ENCODE results near the gene PRRC2B. TPM values are rescaled to one million over a fixed set of nuclear protein-coding genes. Genes with fewer than 3 reads are reported as not detected.
A peak's percentile ranks its signal among the peaks of the same experiment; 100 is the strongest.
"Not testable (repeated sequence)": the region's sequence is repeated elsewhere in the genome, so short reads cannot be mapped to it uniquely, and the experiment has no call there.

Gene PRRC2B
- total RNA-seq, 2 donors from 2014 or later, result 127 to 131 TPM

GRCh38 chr9:131545003-131545785, 151.3 kb downstream of the PRRC2B start, which contains the start of gene PRRT1B:
TSS of gene PRRT1B (plus strand) at chr9:131545523. CDS start at chr9:131545616, 93 bp downstream.
- TF ChIP-seq CTCF (IDR thresholded peaks at IDR 0.05), result no peak
- Histone ChIP-seq H3K4me1 (peaks cover 6% of the 10 kb centered on the region), H3K27me3 (peaks cover 14% of the 10 kb centered on the region), H3K36me3 (no peaks in the 10 kb centered on the region), H3K4me3 (peak within 1 kb of the TSS; percentile 30), H3K9me3 (no peaks in the 10 kb centered on the region), H3K27ac (no peak within 1 kb of the TSS), H3K9ac (ENCODE audit: low read depth in 2 of 2, low read length in 2 of 2) (peak within 1 kb of the TSS; percentile 12 to 68)
- peak; percentile 92 for DNase-seq
- intact Hi-C loops (cut with DNase I), result no loop called here

GRCh38 chr9:131545786-131546335, 152.0 kb downstream of the PRRC2B start:
- H3K9ac ChIP-seq (ENCODE audit: low read depth in 2 of 2, low read length in 2 of 2), result peak overlapping the region; percentile 12 to 68
- DNase-seq, result peak; percentile 33
- peaks cover 6% of the 10 kb centered on the region for H3K4me1 ChIP-seq
- peaks cover 14% of the 10 kb centered on the region for H3K27me3 ChIP-seq
- H3K9me3 ChIP-seq, result no peaks in the 10 kb centered on the region
- no peak for TF ChIP-seq CTCF (IDR thresholded peaks at IDR 0.05)
- peak overlapping the region; percentile 30 for H3K4me3 ChIP-seq
- no peak overlapping the region for H3K27ac ChIP-seq
- intact Hi-C loops (cut with DNase I), result no loop called here
- no peaks in the 10 kb centered on the region for H3K36me3 ChIP-seq

- Histone ChIP-seq H3K27me3 (peaks cover 14% of the 10 kb centered on the region), H3K9ac (ENCODE audit: low read depth in 2 of 2, low read length in 2 of 2) (no peak overlapping the region), H3K4me3 (peak overlapping the region; percentile 30), H3K4me1 (peaks cover 6% of the 10 kb centered on the region), H3K36me3 (no peaks in the 10 kb centered on the region), H3K9me3 (no peaks in the 10 kb centered on the region), H3K27ac (no peak overlapping the region)
- peak; percentile 35 for DNase-seq
- TF ChIP-seq CTCF (IDR thresholded peaks at IDR 0.05), result no peak
- intact Hi-C loops (cut with DNase I), result no loop called here
Measured at GRCh38 chr9:131546336-131547084, 152.6 kb downstream of the PRRC2B start.

- DNase-seq; H3K27ac ChIP-seq; H3K4me1 ChIP-seq; H3K36me3 ChIP-seq; H3K4me3 ChIP-seq; H3K9me3 ChIP-seq; intact Hi-C loops (cut with DNase I); H3K9ac ChIP-seq (ENCODE audit: low read depth in 2 of 2, low read length in 2 of 2): not testable (repeated sequence)
- H3K27me3 ChIP-seq, result peaks cover 14% of the 10 kb centered on the region
Measured at GRCh38 chr9:131549186-131549585, 155.3 kb downstream of the PRRC2B start.

Other genes with a start within 250 kb of the PRRC2B start
- 1 to 10 TPM; 1.5 to 2.0 TPM for gene FAM78A, start 117.6 kb upstream of the PRRC2B start, total RNA-seq
- gene PLPP7, start 104.4 kb upstream of the PRRC2B start, total RNA-seq, result 1 to 10 TPM in 1 of 2 donors, under 1 TPM in 1; 0.40 to 1.1 TPM
- gene POMT1, start 108.8 kb downstream of the PRRC2B start, total RNA-seq, result 10 to 100 TPM; 24.0 to 28.8 TPM
- 10 to 100 TPM; 20.2 to 29.3 TPM for gene UCK1, start 137.2 kb downstream of the PRRC2B start, total RNA-seq
- 1 to 10 TPM; 2.0 to 4.5 TPM for gene PRRT1B, start 151.4 kb downstream of the PRRC2B start, total RNA-seq